Activated naive CD8-positive, alpha-beta T cell treated with anti-CD3 and anti-CD28 coated beads for 36 hours (primary cell): ENCODE results near the gene TRIM63. TPM values are rescaled to one million over a fixed set of nuclear protein-coding genes. Genes with fewer than 3 reads are reported as not detected.

ENCODE experiments used
- DNase-seq: peaks from one replicate; pipeline ENCODE4 v3.0.0; 2021
- H3K27ac Mint-ChIP-seq: one replicate; pipeline ENCODE4 v1.8.0; 2022; ENCODE audit warnings: mild to moderate bottlenecking, moderate library complexity, mixed read lengths
- H3K27me3 Mint-ChIP-seq: one replicate; pipeline ENCODE4 v1.8.0; 2022; ENCODE audit warnings: mild to moderate bottlenecking, mixed read lengths
- H3K36me3 Mint-ChIP-seq: one replicate; pipeline ENCODE4 v1.8.0; 2021; ENCODE audit warnings: mild to moderate bottlenecking, mixed read lengths
- H3K4me1 Mint-ChIP-seq: one replicate; pipeline ENCODE4 v1.8.0; 2021; ENCODE audit warnings: mixed read lengths
- H3K4me3 Mint-ChIP-seq: one replicate; pipeline ENCODE4 v1.8.0; 2022; ENCODE audit warnings: mild to moderate bottlenecking, moderate library complexity, mixed read lengths
- H3K9me3 Mint-ChIP-seq: one replicate; pipeline ENCODE4 v1.8.0; 2022; ENCODE audit warnings: mixed read lengths
- total RNA-seq, 2 experiments: library from RNA; stranded (reverse); gene quantifications; one replicate each; pipeline ENCODE4 v1.2.3, GENCODE V29; 2021

TRIM63 gene
- total RNA-seq, 2 experiments from 2014 or later: not detected

DNA sequence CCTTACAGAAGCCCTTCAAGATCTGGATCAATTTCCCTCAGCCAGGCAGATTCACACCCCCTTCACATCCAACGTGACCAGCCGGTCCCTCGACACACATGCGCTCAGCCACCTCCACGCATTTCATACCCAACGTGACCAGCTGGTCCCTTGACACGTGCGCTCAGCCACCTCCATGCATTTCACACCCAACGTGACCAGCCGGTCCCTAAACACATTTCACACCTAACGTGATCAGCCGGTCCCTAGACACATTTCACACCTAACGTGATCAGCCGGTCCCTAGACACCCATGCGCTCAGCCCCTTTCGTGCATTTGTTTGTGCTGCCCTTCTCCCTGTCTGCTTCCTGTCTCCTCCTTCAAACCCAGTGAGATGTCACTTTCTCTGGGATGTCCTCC is 60.7 kb downstream of the TRIM63 start:
- DNase-seq: no peak
- Mint-ChIP-seq H3K4me3 (no peak overlapping the region), H3K27me3 (no peaks in the 10 kb centered on the region), H3K4me1 (no peaks in the 10 kb centered on the region), H3K27ac (no peak overlapping the region), H3K36me3 (no peaks in the 10 kb centered on the region), H3K9me3 (no peaks in the 10 kb centered on the region)

DNA sequence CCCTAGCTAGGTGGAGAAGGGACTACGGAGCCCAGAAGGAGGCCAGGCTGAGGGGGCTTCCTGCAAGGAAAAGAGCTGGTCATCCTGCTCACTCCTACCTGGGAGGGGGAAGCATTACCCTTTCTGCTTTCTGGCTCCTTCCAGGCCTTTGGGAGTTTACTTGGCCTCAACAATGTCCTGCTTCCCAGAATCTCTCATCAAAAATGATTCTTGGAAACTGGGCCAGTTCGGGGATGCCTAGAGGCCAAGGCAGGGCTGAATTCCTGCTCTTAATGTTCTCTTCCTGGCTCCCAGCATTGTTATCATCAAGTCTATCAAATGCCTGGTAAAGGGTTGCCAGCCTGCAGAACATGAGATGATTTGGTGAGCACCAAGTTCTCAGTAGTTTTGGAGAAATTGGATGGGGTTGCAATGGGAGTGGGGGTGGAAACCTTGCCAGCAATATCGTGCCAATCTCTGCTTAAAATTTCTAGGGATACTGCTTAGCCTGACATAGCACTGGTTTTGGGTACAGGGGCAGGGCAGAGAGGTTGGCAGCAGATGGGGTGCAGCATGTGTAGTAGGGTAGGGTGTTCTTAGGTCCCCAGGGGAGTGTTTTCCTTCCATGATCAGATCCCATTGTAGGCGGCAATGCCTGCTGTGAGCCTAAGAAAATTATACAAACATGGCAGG is 61.9 kb downstream of the TRIM63 start:
- Mint-ChIP-seq H3K4me1 (no peaks in the 10 kb centered on the region), H3K4me3 (no peak overlapping the region), H3K27me3 (no peaks in the 10 kb centered on the region), H3K36me3 (no peaks in the 10 kb centered on the region), H3K27ac (no peak overlapping the region), H3K9me3 (no peaks in the 10 kb centered on the region)
- DNase-seq: no peak

DNA sequence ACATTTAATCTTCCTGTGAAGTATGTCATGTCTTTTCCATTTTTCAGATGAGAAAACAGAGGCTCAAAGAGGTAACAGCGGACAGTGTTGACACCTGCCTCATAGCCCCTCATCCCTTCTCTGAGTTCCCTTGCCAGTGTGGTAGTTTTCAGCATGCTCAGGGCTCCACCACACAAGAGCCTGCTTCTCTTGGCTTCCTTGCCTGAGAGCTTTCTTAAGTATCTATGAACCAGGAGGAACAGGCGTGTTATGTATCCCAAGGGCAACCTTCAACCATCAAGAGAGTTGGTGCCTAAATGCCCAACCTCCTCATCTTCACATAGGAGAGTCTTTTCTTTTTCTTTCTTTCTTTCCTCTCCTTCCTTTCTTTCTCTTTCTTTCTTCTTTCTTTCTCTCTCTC is 63.7 kb downstream of the TRIM63 start:
- H3K9me3 Mint-ChIP-seq: no peaks in the 10 kb centered on the region
- H3K27ac Mint-ChIP-seq: no peak overlapping the region
- peaks cover 1% of the 10 kb centered on the region for H3K4me1 Mint-ChIP-seq
- no peaks in the 10 kb centered on the region for H3K36me3 Mint-ChIP-seq
- no peaks in the 10 kb centered on the region for H3K27me3 Mint-ChIP-seq
- no peak for DNase-seq
- H3K4me3 Mint-ChIP-seq: no peak overlapping the region

DNA sequence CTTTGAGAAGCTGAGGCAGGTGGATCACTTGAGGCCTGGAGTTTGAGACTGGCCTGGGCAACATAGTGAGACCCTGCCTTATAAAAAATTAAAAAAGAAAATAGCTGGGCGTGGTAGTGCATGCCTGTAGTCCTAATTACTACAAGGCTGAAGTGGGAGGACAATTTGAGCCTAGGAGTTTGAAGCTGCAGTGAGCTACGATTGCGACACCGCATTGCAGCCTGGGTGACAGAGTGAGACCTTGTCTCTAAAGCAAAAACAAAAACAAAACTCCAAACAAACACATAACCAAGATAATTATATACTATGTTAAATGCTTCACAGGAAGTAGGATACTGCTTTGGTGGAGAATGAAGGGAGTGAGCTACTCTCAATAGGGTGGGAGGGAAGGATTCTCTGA is 64.2 kb downstream of the TRIM63 start:
- no peak overlapping the region for H3K27ac Mint-ChIP-seq
- no peaks in the 10 kb centered on the region for H3K27me3 Mint-ChIP-seq
- H3K4me3 Mint-ChIP-seq: no peak overlapping the region
- no peak for DNase-seq
- H3K36me3 Mint-ChIP-seq: no peaks in the 10 kb centered on the region
- no peaks in the 10 kb centered on the region for H3K9me3 Mint-ChIP-seq
- H3K4me1 Mint-ChIP-seq: peaks cover 6% of the 10 kb centered on the region

Other genes starting within 250 kb of the TRIM63 start
- gene MTFR1L, start 247.7 kb downstream of the TRIM63 start, total RNA-seq: 10 to 100 TPM; 23.3 to 23.4 TPM
- 10 to 100 TPM; 12.1 to 15.1 TPM for gene AUNIP, start 208.2 kb downstream of the TRIM63 start, total RNA-seq
- gene PAQR7, start 191.9 kb downstream of the TRIM63 start, total RNA-seq: 1 to 10 TPM; 8.6 to 9.2 TPM
- 100 to 1,000 TPM; 501 to 504 TPM for gene STMN1, start 161.2 kb downstream of the TRIM63 start, total RNA-seq
- 1 to 10 TPM; 8.6 to 8.8 TPM for gene PAFAH2, start 69.6 kb downstream of the TRIM63 start, total RNA-seq
- not detected for gene EXTL1, start 45.9 kb downstream of the TRIM63 start, total RNA-seq
- not detected for gene SLC30A2, start 21.5 kb downstream of the TRIM63 start, total RNA-seq
- gene PDIK1L, start 44.2 kb upstream of the TRIM63 start, total RNA-seq: 10 to 100 TPM; 16.3 to 17.3 TPM
- not detected for gene FAM110D, start 91.4 kb upstream of the TRIM63 start, total RNA-seq
- not detected for gene C1orf232, start 101.3 kb upstream of the TRIM63 start, total RNA-seq
- gene ZNF593, start 102.3 kb upstream of the TRIM63 start, total RNA-seq: 10 to 100 TPM; 90.8 to 93.3 TPM
- gene ZNF593OS, start 104.2 kb upstream of the TRIM63 start, total RNA-seq: not detected
- gene CNKSR1, start 109.9 kb upstream of the TRIM63 start, total RNA-seq: 1 to 10 TPM; 2.2 to 2.4 TPM
- not detected for gene CATSPER4, start 123.0 kb upstream of the TRIM63 start, total RNA-seq
- 10 to 100 TPM; 28.1 to 29.6 TPM for gene CEP85, start 166.6 kb upstream of the TRIM63 start, total RNA-seq
- gene SH3BGRL3, start 212.5 kb upstream of the TRIM63 start, total RNA-seq: 100 to 1,000 TPM; 292 to 295 TPM
- gene UBXN11, start 239.0 kb upstream of the TRIM63 start, total RNA-seq: 10 to 100 TPM; 30.5 to 31.7 TPM